HG02981 (cell line): ENCODE data around the gene TENT5A.

Experiments
- ATAC-seq: cut with Tn5 transposase; IDR thresholded peaks from one replicate; pipeline ENCODE4 v1.9.1; 2021; ENCODE audit warnings: mild to moderate bottlenecking, moderate library complexity; ENCODE audit not compliant: unreplicated experiment

Gene TENT5A

DNA sequence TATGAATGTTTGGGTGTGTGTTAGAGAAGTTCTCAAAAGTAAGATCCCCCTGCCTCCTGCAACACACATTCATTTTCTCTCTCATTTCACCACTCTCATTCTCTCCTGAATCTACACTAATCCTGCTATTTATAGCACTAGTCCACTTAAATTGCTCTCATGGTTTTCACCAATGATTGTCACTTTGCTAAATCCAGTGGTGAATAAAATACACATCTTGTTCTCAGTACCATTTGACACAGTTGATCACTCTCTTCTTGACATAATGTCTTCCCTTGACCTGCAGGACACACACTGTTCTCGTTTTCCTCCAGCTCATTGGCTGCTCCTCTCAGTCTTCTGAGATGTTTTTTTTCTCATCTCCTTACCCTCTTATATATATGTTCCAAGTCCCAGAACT lies 32.1 kb downstream of the TENT5A start:
- ATAC-seq: no peak

DNA sequence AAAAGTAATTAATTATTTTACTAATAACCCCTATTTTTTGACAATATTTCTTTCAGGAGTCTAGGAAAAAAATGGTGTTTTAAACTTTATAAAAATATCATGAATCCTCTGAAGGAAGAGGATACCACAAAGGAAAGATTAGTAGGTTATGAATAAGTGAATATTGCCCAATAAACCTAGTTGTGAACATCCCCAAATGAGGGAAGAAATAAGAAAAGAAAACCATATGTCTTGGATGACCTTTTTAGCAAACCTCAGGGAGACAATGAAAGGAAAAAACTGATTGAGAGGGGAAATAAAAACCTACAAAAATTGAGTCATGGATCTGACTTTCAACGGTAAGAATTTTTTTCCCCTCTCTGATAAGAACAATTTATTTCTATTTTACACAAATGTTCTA lies 34.4 kb downstream of the TENT5A start:
- ATAC-seq: no peak

DNA sequence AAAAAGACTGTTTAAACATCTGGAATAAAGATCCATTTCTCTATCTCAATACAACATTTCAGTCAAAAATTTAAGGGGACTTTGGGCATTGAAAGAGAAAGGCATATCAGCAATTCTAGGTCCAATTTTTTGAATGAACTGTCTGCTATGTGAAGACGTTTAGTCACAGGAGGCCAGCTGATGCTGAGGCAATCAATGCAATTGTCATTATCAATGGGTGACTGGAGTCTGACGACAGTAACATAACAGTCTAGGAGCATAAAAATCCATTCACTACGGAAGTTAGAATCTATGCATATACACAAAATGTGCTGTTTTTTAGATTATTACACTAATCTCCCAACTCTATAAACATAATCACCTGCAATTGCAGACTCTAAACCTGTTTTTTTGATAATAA lies 37.8 kb downstream of the TENT5A start:
- ATAC-seq: no peak

DNA sequence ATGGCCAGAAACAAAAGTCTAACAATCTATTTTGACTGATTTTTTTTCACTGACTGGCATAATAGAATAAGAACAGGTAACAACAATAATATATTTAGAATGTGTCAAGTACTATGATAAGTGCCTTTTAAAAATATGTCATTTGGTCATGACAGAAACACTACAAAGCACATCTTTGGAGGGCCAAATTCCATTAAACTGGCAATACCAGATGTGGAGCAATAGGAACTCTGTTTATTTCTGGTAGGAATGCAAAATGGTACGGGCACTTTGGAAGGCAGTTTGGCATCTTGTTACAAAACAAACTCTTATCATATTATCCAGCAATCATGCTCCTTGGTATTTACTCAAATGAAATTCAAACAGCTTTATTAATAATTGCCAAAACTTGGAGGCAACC lies 39.3 kb downstream of the TENT5A start:
- ATAC-seq: no peak

DNA sequence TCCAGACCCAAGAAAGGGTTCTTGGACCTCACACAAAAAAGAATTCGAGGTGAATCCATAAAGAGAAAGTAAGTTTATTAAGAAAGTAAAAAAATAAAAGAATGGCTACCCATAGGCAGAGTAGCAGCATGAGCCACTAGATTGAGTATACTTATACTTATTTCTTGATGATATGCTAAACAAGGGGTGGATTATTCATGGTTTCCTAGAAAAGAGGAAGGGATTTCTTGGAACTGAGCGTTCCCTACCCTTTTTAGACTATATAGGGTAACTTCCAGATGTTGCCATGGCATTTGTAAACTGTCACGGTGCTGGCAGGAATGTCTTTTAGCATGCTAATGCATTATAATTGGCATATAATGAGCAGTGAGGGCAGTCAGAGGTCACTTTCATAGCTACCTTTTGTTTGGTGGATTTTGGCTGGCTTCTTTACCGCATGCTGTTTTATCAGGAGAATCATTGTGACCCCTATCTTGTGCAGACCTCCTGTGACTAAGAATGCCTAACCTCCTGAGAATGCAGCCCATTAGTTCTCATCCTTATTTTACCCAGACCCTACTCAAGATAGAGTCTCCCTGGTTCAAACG lies 44.3 kb downstream of the TENT5A start:
- no peak for ATAC-seq

DNA sequence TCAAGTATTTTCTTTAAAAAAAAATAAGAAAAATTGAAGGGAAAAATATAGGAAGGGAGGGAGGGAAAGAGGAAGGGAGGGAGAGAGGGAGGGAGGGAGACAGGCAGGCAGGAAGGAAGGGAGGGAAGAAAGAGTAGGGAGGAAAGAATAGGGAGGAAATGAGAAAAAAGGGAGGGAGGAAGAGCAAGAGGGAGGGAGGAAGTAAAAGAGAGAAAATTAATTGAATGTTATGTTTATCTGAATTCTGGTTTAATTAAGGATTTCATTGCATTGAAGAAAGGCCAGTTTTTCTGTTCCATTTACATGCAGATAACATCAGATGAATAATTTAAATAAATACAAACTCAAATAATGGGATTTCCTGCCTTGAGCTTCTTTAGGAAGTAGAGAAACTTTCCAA lies 47.8 kb downstream of the TENT5A start:
- ATAC-seq: no peak

DNA sequence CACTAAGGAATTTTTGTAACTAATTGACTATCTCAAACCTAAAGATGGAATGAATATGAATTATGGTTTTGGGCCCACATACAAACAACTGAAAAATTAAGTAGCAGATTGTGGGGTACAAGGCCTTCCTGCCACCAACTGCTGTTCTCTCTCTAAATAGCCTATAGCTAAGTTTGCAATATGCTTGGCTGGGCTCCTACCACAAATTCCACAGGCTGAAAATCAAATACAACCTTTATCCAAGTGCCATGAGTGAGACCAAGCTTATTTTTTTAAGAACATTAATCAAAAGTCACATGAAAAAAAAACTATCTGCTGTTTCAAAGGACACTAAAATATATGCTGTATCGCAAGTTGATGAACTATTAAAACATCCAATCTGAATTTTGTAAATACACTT lies 52.1 kb downstream of the TENT5A start:
- no peak for ATAC-seq

DNA sequence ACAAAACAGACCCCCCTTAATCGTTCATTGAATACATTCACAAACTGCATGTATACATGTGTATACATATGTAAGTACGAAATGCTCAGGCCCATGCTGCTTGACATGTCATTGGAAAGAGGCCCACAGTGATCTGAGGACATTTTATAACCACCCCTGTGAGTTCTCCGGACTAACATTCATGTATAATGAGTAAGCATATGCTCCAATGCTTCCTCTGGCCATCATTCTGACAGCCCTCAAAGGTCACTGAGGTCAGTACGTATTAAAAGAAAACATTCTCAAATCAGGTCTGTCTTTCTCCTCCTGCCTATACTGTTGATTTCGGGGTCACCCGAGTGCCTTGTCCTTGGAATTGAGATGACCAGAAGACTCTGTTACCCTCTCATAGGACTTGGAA lies 54.9 kb downstream of the TENT5A start:
- no peak for ATAC-seq

DNA sequence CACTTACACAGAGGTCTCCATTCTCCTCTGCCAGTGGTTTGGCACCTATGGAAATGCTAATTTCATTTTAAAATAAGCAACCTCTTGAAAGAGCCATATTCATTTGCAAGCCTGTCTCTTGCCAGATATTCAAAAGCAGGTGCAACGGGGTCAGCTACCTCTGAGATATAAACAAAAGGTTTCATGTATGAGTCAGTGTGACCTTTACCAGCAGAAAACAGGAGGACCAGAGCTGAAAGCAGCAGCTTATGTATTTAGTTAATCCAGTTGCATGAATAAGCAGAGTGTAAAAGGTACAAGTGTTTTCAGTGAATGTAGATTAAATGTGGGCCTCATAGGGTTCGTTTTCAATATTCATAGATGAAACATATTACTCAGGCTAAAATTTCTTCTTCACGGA lies 56.0 kb downstream of the TENT5A start:
- ATAC-seq: no peak
